CD4-positive, alpha-beta T cell treated with Interleukin-17A for 4 hours (primary cell): ENCODE data around the gene MARK2.

ENCODE experiments used
- DNase-seq: peaks from one replicate; pipeline ENCODE4 v3.0.0-alpha.2; 2020; ENCODE audit warnings: mixed read lengths

MARK2 gene

GRCh38 chr11:63911876-63912275, 73.0 kb downstream of the MARK2 start:
- no peak for DNase-seq

DNA sequence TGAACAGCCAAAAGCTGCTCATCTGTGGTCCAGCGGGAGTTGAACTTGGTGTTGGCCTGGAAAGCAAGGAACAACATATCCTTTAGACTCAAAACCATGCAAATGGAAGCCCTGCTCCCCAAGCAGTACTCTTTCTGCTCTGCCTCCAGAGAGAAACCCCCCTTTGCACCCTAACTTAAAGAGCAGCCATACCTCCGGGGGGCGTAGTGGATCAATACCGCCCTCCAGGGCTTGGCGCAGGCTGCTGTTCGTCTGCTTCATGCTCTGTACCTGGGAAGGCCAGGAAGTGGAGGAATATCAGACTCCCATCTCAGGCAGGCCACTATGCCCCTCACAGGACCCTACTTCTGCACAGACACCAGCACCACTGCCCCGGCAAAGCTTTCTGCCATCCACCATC, 73.8 kb downstream of the MARK2 start:
- DNase-seq: no peak

DNA sequence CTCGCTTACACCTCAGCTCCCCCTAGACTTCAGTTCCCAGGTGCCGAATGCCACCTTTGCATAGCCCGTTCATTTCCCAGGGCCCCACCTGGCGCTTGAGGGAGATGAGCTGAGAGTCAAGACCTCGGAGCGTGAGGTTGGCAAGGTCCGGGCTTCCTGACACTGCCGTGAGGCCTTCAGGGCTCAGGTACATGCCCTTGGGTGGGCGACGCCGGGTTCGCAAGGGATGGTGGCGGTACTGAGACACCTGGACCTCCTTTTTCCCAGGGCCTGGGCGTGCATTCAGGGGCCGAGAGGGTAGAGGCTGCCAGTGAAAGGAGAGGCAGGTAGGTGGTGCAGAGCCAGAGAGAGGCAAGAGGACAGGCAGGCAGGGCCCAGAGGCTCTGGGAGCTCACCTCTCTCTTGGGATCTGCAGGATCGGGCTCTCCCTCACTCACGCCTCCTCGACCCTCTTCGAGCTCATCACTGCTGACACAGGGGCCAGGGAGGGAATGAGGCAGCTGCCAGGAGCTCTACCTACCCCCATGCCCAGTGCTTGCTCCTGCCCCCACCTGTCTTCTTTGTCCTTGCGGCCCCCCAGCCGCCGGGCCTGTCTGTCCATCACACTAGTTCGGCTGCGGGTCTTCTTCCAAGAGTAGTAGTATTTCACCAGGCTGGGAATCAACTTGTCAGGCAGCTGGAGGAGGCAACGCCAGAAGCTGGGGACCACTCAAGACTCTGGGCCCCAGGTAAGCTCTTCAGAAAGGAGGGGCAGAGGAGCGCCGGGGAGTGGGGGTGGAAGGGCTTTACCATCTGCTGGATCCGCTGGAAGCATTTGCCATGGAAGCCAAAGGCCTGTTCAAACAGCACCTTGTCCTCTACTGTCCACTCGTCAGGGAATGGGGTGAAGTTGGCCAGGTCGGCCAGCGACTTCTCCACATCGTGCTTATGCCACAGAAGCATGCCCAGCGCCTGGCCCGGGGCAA, 75.2 kb downstream of the MARK2 start:
- no peak for DNase-seq

GRCh38 chr11:63914896-63915691, 76.2 kb downstream of the MARK2 start:
- no peak for DNase-seq

GRCh38 chr11:63915961-63916836, 77.3 kb downstream of the MARK2 start:
- peak; percentile 46 for DNase-seq

DNA sequence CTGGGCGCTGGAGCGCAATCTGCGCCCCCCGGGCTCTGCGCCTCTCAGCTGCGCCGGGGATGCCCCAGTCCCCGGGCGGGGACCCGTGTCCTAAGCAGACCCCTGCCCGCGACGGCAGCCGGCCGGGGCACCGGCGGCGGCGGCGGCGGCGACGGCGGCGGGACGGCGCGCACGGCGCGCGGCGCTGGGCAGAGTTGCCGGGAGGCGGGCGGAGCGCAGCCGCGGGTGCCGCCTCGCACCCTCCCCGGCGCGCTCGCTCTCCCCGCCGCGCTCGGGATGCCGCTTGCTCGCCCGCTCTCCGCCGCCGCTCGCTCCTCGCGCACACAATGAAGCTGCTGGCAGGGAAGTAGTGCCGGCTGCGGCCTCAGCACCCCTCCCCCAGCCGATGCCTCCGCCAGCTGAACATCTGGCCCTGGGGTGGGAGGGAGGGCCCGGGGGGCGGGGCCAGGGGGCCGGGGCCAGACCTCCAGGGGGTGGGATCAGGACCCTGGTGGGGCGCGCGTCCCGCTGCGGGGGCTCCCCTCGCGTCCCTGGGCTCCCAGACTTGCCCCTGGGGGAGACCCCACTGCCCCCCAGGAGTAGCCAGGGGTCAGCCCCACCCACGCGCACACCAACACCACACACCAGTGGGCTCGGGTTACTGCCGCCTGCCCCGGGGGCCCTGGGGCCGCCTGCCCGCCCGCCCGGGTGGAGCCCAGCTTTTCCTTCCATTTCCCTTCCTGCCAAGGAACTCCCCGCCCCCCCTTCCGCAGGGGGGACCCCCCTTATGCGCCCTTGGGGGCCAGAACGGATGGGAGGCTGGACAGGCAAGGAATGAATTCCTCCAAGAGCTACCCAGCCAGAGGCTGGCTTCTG, 78.2 kb downstream of the MARK2 start, which contains the start of gene RCOR2:
RCOR2 (minus strand) TSS at position 328 of the 855 bp plus-strand sequence. CDS start 708 bp downstream, outside the sequence.
- peak; percentile 76 for DNase-seq

DNA sequence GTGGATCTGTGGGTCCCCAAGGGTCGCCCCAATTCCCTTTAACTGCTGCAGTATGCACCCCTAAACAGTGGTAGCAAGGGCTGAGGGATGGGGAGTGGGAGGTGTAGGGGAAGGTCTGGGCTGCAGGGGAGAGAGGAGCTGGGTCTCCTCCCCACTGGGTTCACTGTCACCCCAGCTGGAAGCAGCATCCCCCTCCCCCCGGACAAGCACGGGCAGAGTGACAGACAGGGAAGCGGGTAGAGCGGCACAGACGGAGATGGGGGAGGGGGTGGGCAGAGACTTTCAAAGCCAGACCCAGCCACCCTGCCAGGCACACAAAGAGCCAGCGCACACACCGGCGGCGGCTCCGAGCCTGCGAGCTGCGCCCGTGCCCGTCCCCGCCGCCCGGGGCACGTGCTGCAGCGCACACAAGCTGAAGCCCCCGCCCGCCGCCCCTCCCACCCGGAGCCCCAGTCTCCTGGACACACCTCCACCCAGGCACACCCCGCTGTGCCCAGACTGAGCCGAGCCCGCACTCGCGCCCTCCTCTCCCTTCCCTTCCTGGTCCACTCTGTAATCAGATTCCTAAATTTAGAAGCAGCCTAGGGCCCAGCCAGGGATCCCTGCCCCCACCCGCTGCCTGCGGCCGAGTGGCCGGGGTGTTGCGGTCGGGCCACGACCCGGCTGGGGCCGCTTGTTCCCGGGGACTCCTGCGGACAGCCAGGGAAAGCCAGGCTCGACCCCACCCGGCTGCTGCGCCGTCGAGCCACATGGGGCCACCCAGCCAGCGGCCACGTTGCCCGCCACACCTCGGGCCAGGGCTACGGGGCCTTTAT, 79.0 kb downstream of the MARK2 start:
- DNase-seq: peak; percentile 60

- DNase-seq: no peak
These were observed 79.7 kb downstream of the MARK2 start for GRCh38 chr11:63918507-63919191.

DNA sequence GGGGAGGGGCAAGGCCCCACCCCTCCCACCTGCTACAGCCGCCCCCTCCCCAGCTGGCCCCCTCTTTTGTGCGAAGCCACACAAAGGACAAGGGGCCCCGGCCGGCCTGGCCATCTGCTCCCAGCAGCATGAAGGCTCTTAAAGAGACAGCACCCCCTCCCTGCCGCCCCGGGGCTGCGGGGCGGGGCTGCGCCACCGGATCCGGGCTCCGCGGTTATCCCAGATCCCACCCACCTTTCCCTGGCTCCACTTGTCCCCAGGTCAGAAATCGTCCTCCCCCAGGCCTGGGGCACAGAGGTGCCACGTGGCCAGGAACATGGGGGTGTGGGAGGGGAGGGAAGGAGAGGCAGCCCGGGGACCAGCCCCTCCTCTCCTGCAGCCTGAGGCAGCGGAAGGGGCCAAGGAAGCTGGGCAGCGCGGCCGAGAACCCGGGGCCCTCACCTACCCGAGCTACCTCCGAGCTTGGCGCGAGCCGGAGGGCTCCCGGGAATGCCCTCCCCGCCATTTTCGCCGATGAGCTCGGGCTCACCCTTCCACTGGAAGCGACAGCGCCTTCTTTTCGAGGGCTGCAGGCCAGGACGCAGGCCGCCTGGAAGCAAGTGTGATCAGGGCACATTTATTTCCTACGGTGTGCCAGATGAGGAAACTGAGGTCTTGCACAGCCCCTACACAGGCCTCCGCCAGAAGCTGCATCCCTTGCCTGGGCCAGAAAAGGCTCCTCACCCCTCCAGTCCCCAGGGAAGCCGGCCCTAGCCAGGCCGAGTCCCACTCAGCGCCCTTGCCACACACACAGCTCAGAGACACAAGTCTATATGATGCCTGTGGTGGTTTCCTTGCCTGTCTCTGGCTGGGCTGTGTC, 80.6 kb downstream of the MARK2 start:
- DNase-seq: no peak

DNA sequence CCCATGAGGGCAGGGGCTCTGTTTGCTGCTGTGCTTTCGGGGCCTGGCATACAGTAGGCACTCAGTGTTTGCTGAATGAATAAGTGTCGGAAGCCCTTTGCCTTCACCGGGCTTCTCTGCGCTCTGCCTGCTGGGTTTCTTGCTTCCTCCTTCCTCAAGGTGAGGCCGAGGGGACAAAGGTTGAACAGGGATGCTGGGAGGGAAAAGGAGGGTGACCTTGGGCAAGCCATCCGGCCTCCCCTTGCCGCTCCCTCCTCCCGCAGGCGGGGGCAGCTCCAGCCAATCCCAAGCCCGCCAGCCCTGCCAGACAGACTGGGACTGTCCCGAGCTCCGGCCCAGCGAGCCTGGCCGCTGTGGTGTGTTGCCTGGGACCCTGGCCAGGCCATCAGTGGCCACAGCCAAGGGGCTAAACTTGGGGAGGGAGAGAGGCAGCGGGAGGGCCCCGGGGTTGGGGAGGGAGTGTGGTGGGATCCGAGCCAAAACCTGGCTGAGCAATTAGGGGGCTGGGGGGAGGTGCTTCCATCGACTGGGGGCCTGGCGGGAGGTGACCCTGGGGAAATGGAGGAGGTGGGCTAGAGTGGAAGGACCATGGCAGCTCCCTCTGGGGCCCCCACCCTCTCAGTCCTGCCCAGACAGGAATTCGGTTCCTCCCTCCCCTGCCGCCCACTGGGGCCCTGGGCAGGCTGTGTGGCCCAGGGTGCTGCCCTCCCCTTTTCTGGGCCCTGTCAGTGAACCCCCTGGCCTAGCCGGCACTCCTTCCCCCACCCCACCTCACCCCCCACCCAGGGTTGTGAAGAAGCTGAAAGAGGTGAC, 81.4 kb downstream of the MARK2 start:
- DNase-seq: no peak

- DNase-seq: peak; percentile 69
These were observed 82.1 kb downstream of the MARK2 start for GRCh38 chr11:63920939-63921417.

DNA sequence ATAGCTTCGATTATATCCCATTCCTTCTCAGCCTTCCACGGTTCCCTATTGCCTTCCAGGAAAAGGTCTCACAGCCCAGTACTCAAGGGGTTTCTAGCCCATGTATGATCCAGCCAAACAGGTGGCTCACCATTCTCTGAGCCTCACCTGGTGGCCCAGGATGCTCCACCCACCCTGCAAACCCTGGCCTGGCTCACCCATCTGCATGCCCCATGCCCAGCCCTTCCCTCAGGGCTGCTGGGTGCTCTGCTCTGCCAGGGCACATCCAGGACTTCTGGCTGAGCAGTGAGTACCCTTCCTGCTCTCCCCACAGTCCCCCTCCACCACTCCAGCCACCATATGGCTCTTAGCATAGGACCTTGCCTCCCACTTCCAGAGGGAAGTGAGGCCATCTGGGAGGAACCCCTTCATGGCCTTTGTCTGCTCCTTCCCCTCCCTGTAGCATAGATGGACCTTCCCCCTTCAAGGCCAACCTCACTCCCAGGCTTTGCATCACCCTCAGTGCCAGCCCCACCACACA, 83.8 kb downstream of the MARK2 start:
- no peak for DNase-seq

- no peak for DNase-seq
These were observed 84.4 kb downstream of the MARK2 start for GRCh38 chr11:63923319-63923718.

DNA sequence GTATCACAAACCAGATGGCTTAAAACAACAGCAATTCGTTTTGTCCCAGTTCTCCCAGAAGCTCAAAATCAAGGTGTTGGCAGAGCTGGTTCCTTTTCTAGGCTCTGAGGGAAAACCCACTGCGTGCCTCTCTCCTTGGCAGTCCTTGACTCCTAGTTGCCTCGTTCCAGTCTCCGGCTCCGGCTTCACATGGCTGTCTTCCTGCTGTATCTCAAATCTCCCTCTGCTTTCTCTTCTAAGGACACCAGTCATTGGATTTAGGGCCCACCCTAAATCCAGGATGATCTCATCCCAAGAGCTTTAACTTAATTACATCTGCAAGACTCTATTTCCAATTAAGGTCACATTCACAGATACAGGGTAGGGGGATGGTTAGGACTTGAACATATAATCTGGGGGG, 90.7 kb downstream of the MARK2 start:
- no peak for DNase-seq

- no peak for DNase-seq
These were observed 92.1 kb downstream of the MARK2 start for GRCh38 chr11:63931045-63931444.

DNA sequence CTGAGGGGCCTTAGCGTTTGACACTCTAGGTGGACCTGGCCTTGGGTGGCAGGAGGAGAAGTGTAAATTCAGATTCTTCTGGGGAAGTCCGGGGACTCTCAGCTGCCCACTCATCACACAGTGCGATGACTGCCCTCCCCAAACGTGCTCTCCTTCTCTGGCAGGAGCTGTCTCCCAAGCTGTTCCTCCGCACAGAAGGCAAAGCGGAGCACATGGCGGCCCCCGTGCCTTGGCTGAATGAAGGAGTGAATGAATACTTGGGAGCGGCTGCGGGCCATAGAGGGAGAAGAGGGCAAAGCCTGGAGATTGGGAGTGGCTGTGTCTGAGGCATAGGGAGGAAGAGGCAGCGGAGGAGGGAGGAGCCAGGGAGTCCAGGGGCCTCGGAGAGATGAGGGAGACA, 93.0 kb downstream of the MARK2 start:
- DNase-seq: no peak

DNA sequence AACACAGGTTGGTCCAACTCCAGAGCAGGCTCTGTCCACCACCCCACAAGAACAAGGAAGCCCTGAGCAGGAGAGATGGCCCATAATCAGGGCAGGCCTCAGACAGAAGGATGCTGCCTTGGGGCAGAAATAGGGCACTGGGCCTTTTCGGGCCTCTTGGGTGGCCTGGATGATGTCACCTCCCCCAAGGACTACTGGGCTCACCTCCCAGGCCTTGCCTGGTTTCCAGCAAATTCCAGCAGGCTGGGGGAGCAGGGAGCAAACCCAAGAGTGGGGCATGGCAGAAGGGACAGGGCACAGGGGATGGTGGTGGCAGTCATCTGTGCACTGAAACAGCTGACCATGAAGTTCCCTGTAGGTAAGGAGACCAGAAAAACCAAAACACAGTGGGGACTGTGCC, 94.5 kb downstream of the MARK2 start:
- DNase-seq: no peak
